ENCODE results near the gene RHOU.

Gene RHOU

GRCh38 chr1:228777236-228777635 lies 42.0 kb downstream of the RHOU start:
- no peak for TF ChIP-seq CTCF (conservative IDR thresholded peaks at IDR 0.05; ENCODE audit: low read depth, low read length)
- H3K4me3 ChIP-seq (ENCODE audit: low read depth, low read length), result no peak overlapping the region
- no peak for DNase-seq (ENCODE audit: low read depth)

GRCh38 chr1:228778026-228778425 lies 42.7 kb downstream of the RHOU start:
- DNase-seq (ENCODE audit: low read depth), result no peak
- TF ChIP-seq CTCF (conservative IDR thresholded peaks at IDR 0.05; ENCODE audit: low read depth, low read length), result no peak
- H3K4me3 ChIP-seq (ENCODE audit: low read depth, low read length), result no peak overlapping the region

- TF ChIP-seq CTCF (conservative IDR thresholded peaks at IDR 0.05; ENCODE audit: low read depth, low read length), result no peak
- DNase-seq (ENCODE audit: low read depth), result no peak
- no peak overlapping the region for H3K4me3 ChIP-seq (ENCODE audit: low read depth, low read length)
Observed at GRCh38 chr1:228778466-228778865, 43.2 kb downstream of the RHOU start.

- no peak overlapping the region for H3K4me3 ChIP-seq (ENCODE audit: low read depth, low read length)
- TF ChIP-seq CTCF (conservative IDR thresholded peaks at IDR 0.05; ENCODE audit: low read depth, low read length), result no peak
- no peak for DNase-seq (ENCODE audit: low read depth)
Observed at GRCh38 chr1:228778961-228779360, 43.7 kb downstream of the RHOU start.

- no peak for TF ChIP-seq CTCF (conservative IDR thresholded peaks at IDR 0.05; ENCODE audit: low read depth, low read length)
- DNase-seq (ENCODE audit: low read depth), result peak; percentile 89
- H3K4me3 ChIP-seq (ENCODE audit: low read depth, low read length), result no peak overlapping the region
Observed at GRCh38 chr1:228781161-228781808, 46.0 kb downstream of the RHOU start.

- no peak for DNase-seq (ENCODE audit: low read depth)
- no peak overlapping the region for H3K4me3 ChIP-seq (ENCODE audit: low read depth, low read length)
- no peak for TF ChIP-seq CTCF (conservative IDR thresholded peaks at IDR 0.05; ENCODE audit: low read depth, low read length)
Observed at GRCh38 chr1:228781809-228782661, 46.8 kb downstream of the RHOU start.

Data from choroid plexus epithelial cell (primary cell).